ENCODE results near the gene MAP3K5.

GRCh38 chr6:136668571-136668970 lies 123.7 kb downstream of the MAP3K5 start:
- TF ChIP-seq POLR2A (IDR thresholded peaks at IDR 0.05) (no peak), CTCF (IDR thresholded peaks at IDR 0.05) (no peak)
